ENCODE results near the gene ACAP1. TPM values are rescaled to one million over a fixed set of nuclear protein-coding genes. Genes with fewer than 3 reads are reported as not detected.

ACAP1 gene
- total RNA-seq, 1 experiment from 2014 or later, result 2.7 TPM

- ATAC-seq, result peak; percentile 92
- H3K4me1 ChIP-seq (ENCODE audit: control insufficient read depth, insufficient read depth, low read length), result no peaks in the 10 kb centered on the region
- no peaks in the 10 kb centered on the region for H3K27me3 ChIP-seq (ENCODE audit: control insufficient read depth, insufficient read depth, low read length)
- BruUV-seq (replicated peaks), result no TSS peak
- ChIA-PET POLR2A (interaction anchor here (0.6 kb wide), 1 partner anchor 12 kb away, joined by 3 read pairs; no protein-coding TSS in a partner anchor), CTCF (interaction anchor here (0.7 kb wide), 1 partner anchor 39 kb away, joined by 4 read pairs; no protein-coding TSS in a partner anchor)
- no peaks in the 10 kb centered on the region for H3K9me3 ChIP-seq (ENCODE audit: control insufficient read depth, insufficient read depth, low read depth, low read length)
- no peak for DNase-seq (ENCODE audit: low read depth, low spot score)
- H3K4me3 ChIP-seq (ENCODE audit: low read depth in 2 of 2, low read length in 2 of 2), result peak within 1 kb of the TSS; percentile 71 to 82
- H3K36me3 ChIP-seq (ENCODE audit: control insufficient read depth, insufficient read depth, low read length), result no peaks in the 10 kb centered on the region
- H3K27ac ChIP-seq (ENCODE audit: low read length), result peak within 1 kb of the TSS; percentile 77
- in situ Hi-C loops (cut with HindIII; ENCODE audit: low pct_unique_long_range_greater_than_20kb, low sequenced_read_pairs) (no loop called here), intact Hi-C loops (cut with micrococcal nuclease; ENCODE audit: unreplicated experiment) (no loop called here)
- no peak; the same call in 1 of the 2 replicates for TF ChIP-seq CTCF (IDR thresholded peaks at IDR 0.05)
- 0 out of 2 replicates have a peak, but pooled peaks have one; percentile 42 for TF ChIP-seq SIN3A (IDR thresholded peaks at IDR 0.05; ENCODE audit: borderline replicate concordance, insufficient read depth, low read depth, low read length)
- peak; percentile 69 for TF ChIP-seq POLR2AphosphoS5 (IDR thresholded peaks at IDR 0.05; ENCODE audit: low read depth, low read length)
- no peak for TF ChIP-seq TCF7L2 (IDR thresholded peaks at IDR 0.05; ENCODE audit: low read depth, low read length)
- TF ChIP-seq, protein P1, sequence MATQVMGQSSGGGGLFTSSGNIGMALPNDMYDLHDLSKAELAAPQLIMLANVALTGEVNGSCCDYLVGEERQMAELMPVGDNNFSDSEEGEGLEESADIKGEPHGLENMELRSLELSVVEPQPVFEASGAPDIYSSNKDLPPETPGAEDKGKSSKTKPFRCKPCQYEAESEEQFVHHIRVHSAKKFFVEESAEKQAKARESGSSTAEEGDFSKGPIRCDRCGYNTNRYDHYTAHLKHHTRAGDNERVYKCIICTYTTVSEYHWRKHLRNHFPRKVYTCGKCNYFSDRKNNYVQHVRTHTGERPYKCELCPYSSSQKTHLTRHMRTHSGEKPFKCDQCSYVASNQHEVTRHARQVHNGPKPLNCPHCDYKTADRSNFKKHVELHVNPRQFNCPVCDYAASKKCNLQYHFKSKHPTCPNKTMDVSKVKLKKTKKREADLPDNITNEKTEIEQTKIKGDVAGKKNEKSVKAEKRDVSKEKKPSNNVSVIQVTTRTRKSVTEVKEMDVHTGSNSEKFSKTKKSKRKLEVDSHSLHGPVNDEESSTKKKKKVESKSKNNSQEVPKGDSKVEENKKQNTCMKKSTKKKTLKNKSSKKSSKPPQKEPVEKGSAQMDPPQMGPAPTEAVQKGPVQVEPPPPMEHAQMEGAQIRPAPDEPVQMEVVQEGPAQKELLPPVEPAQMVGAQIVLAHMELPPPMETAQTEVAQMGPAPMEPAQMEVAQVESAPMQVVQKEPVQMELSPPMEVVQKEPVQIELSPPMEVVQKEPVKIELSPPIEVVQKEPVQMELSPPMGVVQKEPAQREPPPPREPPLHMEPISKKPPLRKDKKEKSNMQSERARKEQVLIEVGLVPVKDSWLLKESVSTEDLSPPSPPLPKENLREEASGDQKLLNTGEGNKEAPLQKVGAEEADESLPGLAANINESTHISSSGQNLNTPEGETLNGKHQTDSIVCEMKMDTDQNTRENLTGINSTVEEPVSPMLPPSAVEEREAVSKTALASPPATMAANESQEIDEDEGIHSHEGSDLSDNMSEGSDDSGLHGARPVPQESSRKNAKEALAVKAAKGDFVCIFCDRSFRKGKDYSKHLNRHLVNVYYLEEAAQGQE (IDR thresholded peaks at IDR 0.05; ENCODE audit: insufficient read depth in 1 of 2, low read depth in 2 of 2, low read length in 1 of 2), result no peak
Measured at GRCh38 chr17:7394452-7395191, 58.3 kb downstream of the ACAP1 start, which contains the start of gene PLSCR3. Gene PLSCR3, minus strand, starts transcription at chr17:7394525. Its CDS starts 415 bp downstream, at chr17:7394110.

GRCh38 chr17:7396147-7396546 lies 59.8 kb downstream of the ACAP1 start:
- Histone ChIP-seq H3K27ac (ENCODE audit: low read length) (no peak overlapping the region), H3K27me3 (ENCODE audit: control insufficient read depth, insufficient read depth, low read length) (no peaks in the 10 kb centered on the region), H3K36me3 (ENCODE audit: control insufficient read depth, insufficient read depth, low read length) (no peaks in the 10 kb centered on the region), H3K9me3 (ENCODE audit: control insufficient read depth, insufficient read depth, low read depth, low read length) (no peaks in the 10 kb centered on the region), H3K4me1 (ENCODE audit: control insufficient read depth, insufficient read depth, low read length) (no peaks in the 10 kb centered on the region), H3K4me3 (ENCODE audit: low read depth in 2 of 2, low read length in 2 of 2) (no peak overlapping the region)
- no peak for DNase-seq (ENCODE audit: low read depth, low spot score)
- intact Hi-C loops (cut with micrococcal nuclease; ENCODE audit: unreplicated experiment) (no loop called here), in situ Hi-C loops (cut with HindIII; ENCODE audit: low pct_unique_long_range_greater_than_20kb, low sequenced_read_pairs) (no loop called here)
- no peak for ATAC-seq
- CTCF ChIA-PET, result no interaction called here
- BruUV-seq (replicated peaks), result no TSS peak
- TF ChIP-seq SIN3A (IDR thresholded peaks at IDR 0.05; ENCODE audit: borderline replicate concordance, insufficient read depth, low read depth, low read length) (no peak), TCF7L2 (IDR thresholded peaks at IDR 0.05; ENCODE audit: low read depth, low read length) (no peak), CTCF (IDR thresholded peaks at IDR 0.05) (no peak)
- POLR2A ChIA-PET, result no interaction called here
